ENCODE measurements around the gene N4BP2.
"Not testable (repeated sequence)": the region's sequence is repeated elsewhere in the genome, so short reads cannot be mapped to it uniquely, and the experiment has no call there.

N4BP2 gene

DNA sequence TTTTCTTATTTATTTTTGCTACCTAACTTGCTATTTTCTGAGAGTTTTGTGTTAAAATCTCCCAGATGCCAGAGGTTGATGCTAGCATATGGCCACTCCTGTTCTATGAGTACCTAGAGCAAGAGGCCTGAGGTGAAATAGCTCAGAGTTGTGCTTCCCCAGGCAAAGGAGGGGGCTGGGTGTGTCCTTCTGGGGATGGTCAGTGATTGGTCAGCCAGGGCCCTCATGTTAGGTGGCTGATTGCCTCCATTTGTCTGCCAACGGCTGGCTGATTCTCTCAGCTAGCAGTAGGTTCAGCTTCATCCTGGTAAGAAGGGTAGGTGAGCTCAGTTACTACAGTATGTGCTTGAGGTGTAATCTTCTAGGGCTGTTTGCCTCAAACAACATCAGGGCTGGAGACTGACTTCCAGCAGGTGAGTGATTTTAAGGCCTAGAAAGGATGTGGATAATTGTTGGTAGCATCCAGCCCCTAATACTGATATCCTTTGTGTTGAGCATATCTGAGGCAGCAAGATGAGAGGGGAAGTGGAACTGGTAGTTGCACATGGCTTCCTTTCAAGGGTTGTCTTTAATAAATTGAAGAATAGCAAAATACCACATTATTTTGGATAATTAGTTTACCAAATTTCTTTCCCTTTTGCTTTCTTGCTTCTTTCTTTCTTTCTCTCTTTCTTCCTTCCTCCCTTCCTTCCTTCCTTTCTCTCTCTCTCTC is 77.7 kb downstream of the N4BP2 start:
- H3K4me3 ChIP-seq (replicated peaks; ENCODE audit: low read depth, low read length), result no peak overlapping the region
- TF ChIP-seq, protein P1, sequence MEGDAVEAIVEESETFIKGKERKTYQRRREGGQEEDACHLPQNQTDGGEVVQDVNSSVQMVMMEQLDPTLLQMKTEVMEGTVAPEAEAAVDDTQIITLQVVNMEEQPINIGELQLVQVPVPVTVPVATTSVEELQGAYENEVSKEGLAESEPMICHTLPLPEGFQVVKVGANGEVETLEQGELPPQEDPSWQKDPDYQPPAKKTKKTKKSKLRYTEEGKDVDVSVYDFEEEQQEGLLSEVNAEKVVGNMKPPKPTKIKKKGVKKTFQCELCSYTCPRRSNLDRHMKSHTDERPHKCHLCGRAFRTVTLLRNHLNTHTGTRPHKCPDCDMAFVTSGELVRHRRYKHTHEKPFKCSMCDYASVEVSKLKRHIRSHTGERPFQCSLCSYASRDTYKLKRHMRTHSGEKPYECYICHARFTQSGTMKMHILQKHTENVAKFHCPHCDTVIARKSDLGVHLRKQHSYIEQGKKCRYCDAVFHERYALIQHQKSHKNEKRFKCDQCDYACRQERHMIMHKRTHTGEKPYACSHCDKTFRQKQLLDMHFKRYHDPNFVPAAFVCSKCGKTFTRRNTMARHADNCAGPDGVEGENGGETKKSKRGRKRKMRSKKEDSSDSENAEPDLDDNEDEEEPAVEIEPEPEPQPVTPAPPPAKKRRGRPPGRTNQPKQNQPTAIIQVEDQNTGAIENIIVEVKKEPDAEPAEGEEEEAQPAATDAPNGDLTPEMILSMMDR (IDR thresholded peaks at IDR 0.05; ENCODE audit: low read depth, low read length, missing control alignments), result no peak

DNA sequence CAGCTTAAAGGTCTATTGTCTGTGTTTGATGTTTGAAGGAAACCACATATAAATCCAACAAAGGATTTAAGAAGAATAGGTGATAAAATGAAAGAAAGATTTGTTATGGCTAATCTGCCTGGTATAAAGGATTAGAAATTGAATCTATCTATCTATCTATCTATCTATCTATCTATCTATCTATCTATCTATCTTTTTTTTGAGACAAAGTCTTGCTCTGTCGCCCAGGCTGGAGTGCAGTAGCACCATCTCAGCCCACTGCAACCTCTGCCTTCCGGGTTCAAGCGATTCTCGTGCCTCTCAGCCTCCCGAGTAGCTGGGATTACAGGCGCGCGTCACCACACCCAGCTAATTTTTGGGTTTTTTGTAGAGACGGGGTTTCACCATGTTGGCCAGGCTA is 79.6 kb downstream of the N4BP2 start:
- not testable (repeated sequence) for DNase-seq (ENCODE audit: extremely low read depth, low read depth); H3K4me3 ChIP-seq (replicated peaks; ENCODE audit: low read depth, low read length)

More for the DNA sequence above, 77.7 kb downstream of the N4BP2 start:
- no peak for DNase-seq (ENCODE audit: extremely low read depth, low read depth)

DNA sequence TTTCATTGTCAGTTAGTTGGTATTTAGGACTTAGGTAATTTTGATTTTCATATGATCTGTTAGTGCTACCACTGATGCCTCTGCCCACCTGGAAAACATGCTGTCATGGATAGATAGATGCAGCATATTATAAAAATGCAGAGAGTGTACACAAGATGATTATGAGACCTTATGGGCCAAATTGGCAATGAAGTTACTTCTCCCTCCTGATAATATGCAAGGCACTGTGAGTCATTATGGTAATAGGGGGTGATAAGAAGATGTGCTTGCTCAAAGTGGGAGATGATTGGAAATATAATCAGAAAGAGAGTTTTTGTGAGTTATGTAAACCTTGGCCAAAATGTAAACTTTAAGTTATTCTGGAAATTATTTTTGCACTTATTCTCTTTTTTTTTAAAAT is 83.5 kb downstream of the N4BP2 start:
- DNase-seq (ENCODE audit: extremely low read depth, low read depth), result no peak

DNA sequence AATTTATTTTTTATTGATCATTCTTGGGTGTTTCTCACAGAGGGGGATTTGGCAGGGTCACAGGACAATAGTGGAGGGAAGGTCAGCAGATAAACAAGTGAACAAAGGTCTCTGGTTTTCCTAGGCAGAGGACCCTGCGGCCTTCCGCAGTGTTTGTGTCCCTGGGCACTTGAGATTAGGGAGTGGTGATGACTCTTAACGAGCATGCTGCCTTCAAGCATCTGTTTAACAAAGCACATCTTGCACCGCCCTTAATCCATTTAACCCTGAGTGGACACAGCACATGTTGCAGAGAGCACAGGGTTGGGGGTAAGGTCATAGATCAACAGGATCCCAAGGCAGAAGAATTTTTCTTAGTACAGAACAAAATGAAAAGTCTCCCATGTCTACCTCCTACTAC is 83.9 kb downstream of the N4BP2 start:
- H3K4me3 ChIP-seq (replicated peaks; ENCODE audit: low read depth, low read length); DNase-seq (ENCODE audit: extremely low read depth, low read depth): not testable (repeated sequence)

More for the DNA sequence above, 83.5 kb downstream of the N4BP2 start:
- no peak overlapping the region for H3K4me3 ChIP-seq (replicated peaks; ENCODE audit: low read depth, low read length)
- TF ChIP-seq, protein P1 (IDR thresholded peaks at IDR 0.05; ENCODE audit: low read depth, low read length, missing control alignments), result no peak

DNA sequence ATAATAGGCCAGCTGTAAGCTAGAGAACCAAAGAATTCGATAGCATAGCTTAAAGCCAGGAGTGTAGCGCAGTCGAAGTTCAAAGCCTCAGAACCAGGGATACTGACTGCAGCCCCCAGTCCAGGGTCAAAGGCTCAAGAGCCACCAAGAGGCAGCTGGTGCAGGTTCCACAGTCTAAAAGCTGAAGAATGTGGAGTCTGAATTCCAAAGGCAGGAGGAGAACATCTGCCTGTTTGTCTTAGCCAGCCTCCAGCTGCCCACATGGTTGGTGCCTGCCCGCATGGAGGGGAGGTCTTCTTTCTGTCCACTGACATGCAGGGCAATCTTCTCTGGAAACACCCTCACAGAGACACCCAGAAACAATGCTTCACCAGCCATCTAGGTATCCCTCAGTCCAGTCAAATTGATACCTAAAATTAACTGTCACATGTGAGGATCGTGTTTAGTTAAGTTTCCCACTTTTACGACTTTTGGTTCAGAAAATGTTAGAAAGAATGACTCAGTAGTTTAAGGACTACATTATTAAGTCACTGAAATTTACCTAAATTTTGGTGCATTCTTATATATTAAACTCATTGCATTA is 87.4 kb downstream of the N4BP2 start:
- no peak for DNase-seq (ENCODE audit: extremely low read depth, low read depth)
- TF ChIP-seq, protein P1 (IDR thresholded peaks at IDR 0.05; ENCODE audit: low read depth, low read length, missing control alignments), result no peak
- no peak overlapping the region for H3K4me3 ChIP-seq (replicated peaks; ENCODE audit: low read depth, low read length)

DNA sequence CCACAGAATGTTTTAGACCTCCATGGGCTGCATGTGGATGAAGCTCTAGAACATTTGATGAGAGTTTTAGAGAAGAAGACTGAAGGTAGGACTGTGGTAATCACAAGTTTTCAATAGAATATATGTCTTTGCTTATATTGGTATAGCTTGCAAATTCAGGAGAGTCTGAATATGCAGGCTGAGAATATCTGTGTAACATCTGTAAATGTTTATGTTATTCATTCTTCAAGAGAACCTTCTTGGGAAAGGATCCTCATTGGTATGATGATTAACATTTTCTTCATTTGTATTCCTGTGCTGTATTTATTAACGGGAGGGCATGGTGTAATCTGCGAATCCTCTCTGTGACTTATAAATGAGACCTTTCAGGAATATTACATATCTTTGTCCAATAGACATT is 88.1 kb downstream of the N4BP2 start:
- TF ChIP-seq, protein P1 (IDR thresholded peaks at IDR 0.05; ENCODE audit: low read depth, low read length, missing control alignments), result no peak
- no peak for DNase-seq (ENCODE audit: extremely low read depth, low read depth)

DNA sequence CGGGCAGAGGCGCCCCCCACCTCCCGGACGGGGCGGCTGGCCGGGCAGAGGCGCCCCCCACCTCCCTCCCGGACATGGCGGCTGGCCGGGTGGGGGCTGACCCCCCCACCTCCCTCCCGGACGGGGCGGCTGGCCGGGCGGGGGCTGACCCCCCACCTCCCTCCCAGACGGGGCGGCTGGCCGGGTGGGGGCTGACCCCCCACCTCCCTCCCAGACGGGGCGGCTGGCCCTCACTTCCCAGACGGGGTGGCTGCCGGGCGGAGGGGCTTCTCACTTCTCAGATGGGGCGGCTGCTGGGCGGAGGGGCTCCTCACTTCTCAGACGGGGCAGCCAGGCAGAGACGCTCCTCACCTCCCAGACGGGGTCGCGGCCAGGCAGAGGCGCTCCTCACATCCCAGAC is 90.8 kb downstream of the N4BP2 start:
- not testable (repeated sequence) for DNase-seq (ENCODE audit: extremely low read depth, low read depth); H3K4me3 ChIP-seq (replicated peaks; ENCODE audit: low read depth, low read length)

More for the DNA sequence above, 88.1 kb downstream of the N4BP2 start:
- no peak overlapping the region for H3K4me3 ChIP-seq (replicated peaks; ENCODE audit: low read depth, low read length)

DNA sequence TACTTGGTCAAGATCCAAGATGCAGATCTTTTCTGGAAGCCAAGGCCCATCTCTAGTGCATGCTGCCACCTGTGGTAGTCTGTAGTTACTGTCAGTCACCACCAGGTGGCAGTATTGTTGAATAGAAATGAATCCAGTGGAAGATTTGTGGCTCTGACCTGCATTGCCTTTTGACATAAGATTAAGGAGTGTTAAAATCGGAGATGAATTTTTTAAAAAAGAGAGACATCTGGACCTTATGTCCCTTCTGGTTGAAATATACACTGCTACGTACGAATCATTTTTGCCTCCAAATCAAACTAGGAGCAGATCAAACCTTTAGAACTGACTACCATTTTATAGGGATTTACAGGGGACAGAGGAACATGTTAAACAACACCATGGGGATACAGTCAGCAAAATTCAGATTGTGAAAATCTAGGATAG is 93.3 kb downstream of the N4BP2 start:
- peak; percentile 49 for DNase-seq (ENCODE audit: extremely low read depth, low read depth)
- no peak overlapping the region for H3K4me3 ChIP-seq (replicated peaks; ENCODE audit: low read depth, low read length)
- TF ChIP-seq, protein P1 (IDR thresholded peaks at IDR 0.05; ENCODE audit: low read depth, low read length, missing control alignments), result peak; percentile 64

All from HFF-Myc (cell line).